ENCODE measurements around the gene STXBP1.

DNA sequence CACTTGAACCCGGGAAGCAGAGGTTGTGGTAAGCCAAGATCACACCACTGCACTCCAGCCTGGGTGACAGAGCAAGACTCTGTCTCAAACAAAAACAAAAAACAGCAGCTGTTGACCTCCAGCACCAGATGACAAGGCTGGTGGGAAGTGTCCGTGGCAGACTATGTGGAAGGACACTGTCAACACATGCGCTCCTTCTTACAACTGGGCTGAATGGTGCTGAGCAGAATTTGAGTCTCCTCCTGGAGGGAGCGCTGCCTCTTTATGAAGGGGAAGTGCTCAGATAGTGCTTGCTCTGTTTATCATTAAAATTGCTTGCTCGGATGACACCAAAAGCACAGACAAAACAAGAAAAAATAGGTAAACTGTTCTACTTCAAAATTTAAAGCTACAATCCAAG is 85.5 kb downstream of the STXBP1 start:
- TF ChIP-seq, protein P1, sequence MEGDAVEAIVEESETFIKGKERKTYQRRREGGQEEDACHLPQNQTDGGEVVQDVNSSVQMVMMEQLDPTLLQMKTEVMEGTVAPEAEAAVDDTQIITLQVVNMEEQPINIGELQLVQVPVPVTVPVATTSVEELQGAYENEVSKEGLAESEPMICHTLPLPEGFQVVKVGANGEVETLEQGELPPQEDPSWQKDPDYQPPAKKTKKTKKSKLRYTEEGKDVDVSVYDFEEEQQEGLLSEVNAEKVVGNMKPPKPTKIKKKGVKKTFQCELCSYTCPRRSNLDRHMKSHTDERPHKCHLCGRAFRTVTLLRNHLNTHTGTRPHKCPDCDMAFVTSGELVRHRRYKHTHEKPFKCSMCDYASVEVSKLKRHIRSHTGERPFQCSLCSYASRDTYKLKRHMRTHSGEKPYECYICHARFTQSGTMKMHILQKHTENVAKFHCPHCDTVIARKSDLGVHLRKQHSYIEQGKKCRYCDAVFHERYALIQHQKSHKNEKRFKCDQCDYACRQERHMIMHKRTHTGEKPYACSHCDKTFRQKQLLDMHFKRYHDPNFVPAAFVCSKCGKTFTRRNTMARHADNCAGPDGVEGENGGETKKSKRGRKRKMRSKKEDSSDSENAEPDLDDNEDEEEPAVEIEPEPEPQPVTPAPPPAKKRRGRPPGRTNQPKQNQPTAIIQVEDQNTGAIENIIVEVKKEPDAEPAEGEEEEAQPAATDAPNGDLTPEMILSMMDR (tag by site-specific recombination; IDR thresholded peaks at IDR 0.05) = no peak
- TF ChIP-seq, protein P2, sequence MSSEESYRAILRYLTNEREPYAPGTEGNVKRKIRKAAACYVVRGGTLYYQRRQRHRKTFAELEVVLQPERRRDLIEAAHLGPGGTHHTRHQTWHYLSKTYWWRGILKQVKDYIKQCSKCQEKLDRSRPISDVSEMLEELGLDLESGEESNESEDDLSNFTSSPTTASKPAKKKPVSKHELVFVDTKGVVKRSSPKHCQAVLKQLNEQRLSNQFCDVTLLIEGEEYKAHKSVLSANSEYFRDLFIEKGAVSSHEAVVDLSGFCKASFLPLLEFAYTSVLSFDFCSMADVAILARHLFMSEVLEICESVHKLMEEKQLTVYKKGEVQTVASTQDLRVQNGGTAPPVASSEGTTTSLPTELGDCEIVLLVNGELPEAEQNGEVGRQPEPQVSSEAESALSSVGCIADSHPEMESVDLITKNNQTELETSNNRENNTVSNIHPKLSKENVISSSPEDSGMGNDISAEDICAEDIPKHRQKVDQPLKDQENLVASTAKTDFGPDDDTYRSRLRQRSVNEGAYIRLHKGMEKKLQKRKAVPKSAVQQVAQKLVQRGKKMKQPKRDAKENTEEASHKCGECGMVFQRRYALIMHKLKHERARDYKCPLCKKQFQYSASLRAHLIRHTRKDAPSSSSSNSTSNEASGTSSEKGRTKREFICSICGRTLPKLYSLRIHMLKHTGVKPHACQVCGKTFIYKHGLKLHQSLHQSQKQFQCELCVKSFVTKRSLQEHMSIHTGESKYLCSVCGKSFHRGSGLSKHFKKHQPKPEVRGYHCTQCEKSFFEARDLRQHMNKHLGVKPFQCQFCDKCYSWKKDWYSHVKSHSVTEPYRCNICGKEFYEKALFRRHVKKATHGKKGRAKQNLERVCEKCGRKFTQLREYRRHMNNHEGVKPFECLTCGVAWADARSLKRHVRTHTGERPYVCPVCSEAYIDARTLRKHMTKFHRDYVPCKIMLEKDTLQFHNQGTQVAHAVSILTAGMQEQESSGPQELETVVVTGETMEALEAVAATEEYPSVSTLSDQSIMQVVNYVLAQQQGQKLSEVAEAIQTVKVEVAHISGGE (tag by site-specific recombination; conservative IDR thresholded peaks at IDR 0.05; ENCODE audit: low read depth) = no peak
- TF ChIP-seq PBX3 (CRISPR knock-in tag; IDR thresholded peaks at IDR 0.05) (no peak), BCL11B (tag by site-specific recombination; IDR thresholded peaks at IDR 0.05; ENCODE audit: low read depth) (no peak), ZNF785 (tag by site-specific recombination; IDR thresholded peaks at IDR 0.05) (no peak), ZNF157 (tag by site-specific recombination; IDR thresholded peaks at IDR 0.05) (no peak), GLIS2 (tag by site-specific recombination; IDR thresholded peaks at IDR 0.05) (no peak)

All from HEK293 (cell line).